ENCODE results near the gene PSME3IP1.

PSME3IP1 gene, protein sequence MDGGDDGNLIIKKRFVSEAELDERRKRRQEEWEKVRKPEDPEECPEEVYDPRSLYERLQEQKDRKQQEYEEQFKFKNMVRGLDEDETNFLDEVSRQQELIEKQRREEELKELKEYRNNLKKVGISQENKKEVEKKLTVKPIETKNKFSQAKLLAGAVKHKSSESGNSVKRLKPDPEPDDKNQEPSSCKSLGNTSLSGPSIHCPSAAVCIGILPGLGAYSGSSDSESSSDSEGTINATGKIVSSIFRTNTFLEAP

DNA sequence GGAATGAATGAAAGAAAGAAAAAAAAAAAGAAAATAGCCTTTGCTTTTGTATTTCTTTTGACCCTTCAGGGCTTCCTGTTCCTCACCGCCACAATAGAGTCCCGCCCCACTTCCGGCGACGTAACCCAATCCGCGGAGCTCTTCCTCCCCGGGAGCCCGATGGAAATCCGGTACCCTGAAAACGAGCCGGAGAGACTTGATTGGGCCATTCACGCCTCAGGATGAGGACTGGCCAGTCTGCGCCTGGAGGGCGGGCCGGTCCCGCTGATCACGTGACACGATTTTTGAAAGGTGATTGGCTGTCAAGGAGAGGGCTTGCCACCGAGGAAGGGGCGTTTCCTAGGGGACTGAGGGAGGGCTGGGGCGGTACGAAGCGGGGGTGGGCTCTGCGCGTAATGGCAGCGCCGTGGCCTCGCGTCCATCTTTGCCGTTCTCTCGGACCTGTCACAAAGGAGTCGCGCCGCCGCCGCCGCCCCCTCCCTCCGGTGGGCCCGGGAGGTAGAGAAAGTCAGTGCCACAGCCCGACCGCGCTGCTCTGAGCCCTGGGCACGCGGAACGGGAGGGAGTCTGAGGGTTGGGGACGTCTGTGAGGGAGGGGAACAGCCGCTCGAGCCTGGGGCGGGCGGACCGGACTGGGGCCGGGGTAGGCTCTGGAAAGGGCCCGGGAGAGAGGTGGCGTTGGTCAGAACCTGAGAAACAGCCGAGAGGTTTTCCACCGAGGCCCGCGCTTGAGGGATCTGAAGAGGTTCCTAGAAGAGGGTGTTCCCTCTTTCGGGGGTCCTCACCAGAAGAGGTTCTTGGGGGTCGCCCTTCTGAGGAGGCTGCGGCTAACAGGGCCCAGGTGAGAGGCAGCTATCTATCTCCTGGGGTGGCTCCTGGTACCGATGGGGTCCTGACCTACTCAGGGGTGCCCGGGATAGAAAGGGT is at the start of gene PSME3IP1, which contains the start of gene RSPRY1:
Gene PSME3IP1 (minus strand): TSS at position 95 of the 927 bp plus-strand sequence. CDS start 12,185 bp downstream, outside the sequence.
Gene RSPRY1 (plus strand): TSS at position 385 of the 927 bp plus-strand sequence. CDS start 18,330 bp downstream, outside the sequence.
- H3K9ac ChIP-seq, result peak within 1 kb of the TSS; percentile 76; the same call in 1 of the 2 replicates
- no peaks in the 10 kb centered on the region for H4K20me1 ChIP-seq (ENCODE audit: insufficient read depth)
- peaks cover 34% of the 10 kb centered on the region for H3K4me1 ChIP-seq (ENCODE audit: low read depth, poor library complexity, severe bottlenecking)
- TF ChIP-seq, protein P1, sequence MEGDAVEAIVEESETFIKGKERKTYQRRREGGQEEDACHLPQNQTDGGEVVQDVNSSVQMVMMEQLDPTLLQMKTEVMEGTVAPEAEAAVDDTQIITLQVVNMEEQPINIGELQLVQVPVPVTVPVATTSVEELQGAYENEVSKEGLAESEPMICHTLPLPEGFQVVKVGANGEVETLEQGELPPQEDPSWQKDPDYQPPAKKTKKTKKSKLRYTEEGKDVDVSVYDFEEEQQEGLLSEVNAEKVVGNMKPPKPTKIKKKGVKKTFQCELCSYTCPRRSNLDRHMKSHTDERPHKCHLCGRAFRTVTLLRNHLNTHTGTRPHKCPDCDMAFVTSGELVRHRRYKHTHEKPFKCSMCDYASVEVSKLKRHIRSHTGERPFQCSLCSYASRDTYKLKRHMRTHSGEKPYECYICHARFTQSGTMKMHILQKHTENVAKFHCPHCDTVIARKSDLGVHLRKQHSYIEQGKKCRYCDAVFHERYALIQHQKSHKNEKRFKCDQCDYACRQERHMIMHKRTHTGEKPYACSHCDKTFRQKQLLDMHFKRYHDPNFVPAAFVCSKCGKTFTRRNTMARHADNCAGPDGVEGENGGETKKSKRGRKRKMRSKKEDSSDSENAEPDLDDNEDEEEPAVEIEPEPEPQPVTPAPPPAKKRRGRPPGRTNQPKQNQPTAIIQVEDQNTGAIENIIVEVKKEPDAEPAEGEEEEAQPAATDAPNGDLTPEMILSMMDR (conservative IDR thresholded peaks at IDR 0.05; ENCODE audit: low read depth, low read length), result no peak
- H3K79me2 ChIP-seq (ENCODE audit: insufficient read depth, low read depth), result peaks cover 83% of the 10 kb centered on the region
- no peaks in the 10 kb centered on the region for H3K27me3 ChIP-seq (ENCODE audit: insufficient read depth, low read depth)
- no peak within 1 kb of the TSS for H3K4me3 ChIP-seq (IDR thresholded peaks at IDR 0.05; ENCODE audit: insufficient read depth, low read depth, low read length)
- peak within 1 kb of the TSS; percentile 91 for H3K4me2 ChIP-seq
- H2AFZ ChIP-seq (ENCODE audit: low read depth), result peak within 1 kb of the TSS; percentile 89
- peak within 1 kb of the TSS; percentile 72 for H3K27ac ChIP-seq
- no peaks in the 10 kb centered on the region for H3K36me3 ChIP-seq (ENCODE audit: insufficient read depth)

DNA sequence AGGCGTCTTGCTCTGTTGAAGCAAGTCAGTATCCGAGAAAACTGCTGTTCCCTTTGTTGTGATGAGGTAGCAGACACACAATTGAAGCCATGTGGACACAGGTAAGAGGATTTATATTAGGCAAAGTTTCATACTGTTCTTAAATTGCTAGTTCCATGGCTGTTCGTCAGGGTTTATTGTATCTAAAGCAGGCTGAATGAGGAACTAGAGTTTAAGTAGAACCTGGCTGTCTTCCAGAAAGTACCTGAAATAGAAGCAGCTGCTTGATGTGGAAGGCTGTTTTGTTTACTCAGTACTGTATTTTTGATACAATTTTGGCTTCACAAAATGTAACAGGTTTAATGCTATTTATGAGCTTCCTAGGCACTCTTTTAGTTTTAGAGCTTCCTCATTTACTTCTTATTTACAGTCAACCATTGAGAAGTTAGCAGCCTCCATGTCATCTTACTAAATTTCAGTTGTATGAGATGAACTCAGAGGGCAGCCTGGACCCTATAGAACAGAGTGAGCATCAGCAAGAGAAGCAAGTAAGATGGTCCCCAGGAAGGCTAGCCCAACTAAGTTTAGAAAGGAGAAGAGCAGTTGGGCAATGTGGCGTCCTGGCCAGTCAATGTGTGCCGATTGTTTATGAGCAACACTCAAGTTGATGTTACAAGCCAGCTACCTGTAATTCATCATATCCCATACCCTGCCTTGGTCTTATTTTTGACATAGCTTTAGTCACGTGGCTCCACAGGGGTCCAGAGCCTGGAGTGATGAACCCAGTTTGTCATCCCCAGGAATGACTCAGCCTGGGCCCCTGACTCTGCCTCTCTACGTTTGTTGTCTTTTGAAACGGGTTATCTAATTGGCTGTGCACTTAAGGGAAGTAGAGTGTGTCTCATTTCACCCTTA is 49.5 kb upstream of the PSME3IP1 start:
- TF ChIP-seq, protein P1 (conservative IDR thresholded peaks at IDR 0.05; ENCODE audit: low read depth, low read length), result no peak
- no peaks in the 10 kb centered on the region for H3K36me3 ChIP-seq (ENCODE audit: insufficient read depth)
- H2AFZ ChIP-seq (ENCODE audit: low read depth), result no peak overlapping the region
- no peak overlapping the region for H3K9ac ChIP-seq
- H4K20me1 ChIP-seq (ENCODE audit: insufficient read depth), result no peaks in the 10 kb centered on the region
- no peak overlapping the region for H3K27ac ChIP-seq
- H3K4me3 ChIP-seq (IDR thresholded peaks at IDR 0.05; ENCODE audit: insufficient read depth, low read depth, low read length), result no peak overlapping the region
- H3K27me3 ChIP-seq (ENCODE audit: insufficient read depth, low read depth), result no peaks in the 10 kb centered on the region
- H3K79me2 ChIP-seq (ENCODE audit: insufficient read depth, low read depth), result no peaks in the 10 kb centered on the region
- no peak overlapping the region for H3K4me2 ChIP-seq
- no peaks in the 10 kb centered on the region for H3K4me1 ChIP-seq (ENCODE audit: low read depth, poor library complexity, severe bottlenecking)

DNA sequence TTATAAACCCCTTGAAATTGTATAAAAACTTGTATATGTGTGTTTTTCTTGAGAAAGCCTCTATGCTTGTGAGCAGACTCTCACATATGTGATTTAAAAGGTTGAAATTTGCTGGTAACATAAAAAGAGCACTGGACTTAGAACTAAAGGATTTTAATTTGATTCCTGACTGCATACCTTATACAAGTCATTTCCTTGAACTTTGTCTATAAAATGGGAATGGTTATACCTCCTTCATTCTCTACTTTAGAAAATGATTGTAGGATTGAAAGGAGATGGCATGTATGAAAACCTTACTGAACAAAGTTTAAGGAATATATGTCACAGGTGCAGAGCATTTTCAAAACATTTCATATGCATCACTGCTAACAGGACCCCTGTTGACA is 48.9 kb upstream of the PSME3IP1 start:
- Histone ChIP-seq H4K20me1 (ENCODE audit: insufficient read depth) (no peaks in the 10 kb centered on the region), H3K36me3 (ENCODE audit: insufficient read depth) (no peaks in the 10 kb centered on the region), H3K27me3 (ENCODE audit: insufficient read depth, low read depth) (no peaks in the 10 kb centered on the region), H3K27ac (no peak overlapping the region), H3K4me1 (ENCODE audit: low read depth, poor library complexity, severe bottlenecking) (no peaks in the 10 kb centered on the region), H3K4me2 (no peak overlapping the region), H2AFZ (ENCODE audit: low read depth) (no peak overlapping the region), H3K9ac (no peak overlapping the region), H3K79me2 (ENCODE audit: insufficient read depth, low read depth) (no peaks in the 10 kb centered on the region), H3K4me3 (IDR thresholded peaks at IDR 0.05; ENCODE audit: insufficient read depth, low read depth, low read length) (no peak overlapping the region)
- TF ChIP-seq, protein P1 (conservative IDR thresholded peaks at IDR 0.05; ENCODE audit: low read depth, low read length), result no peak
